Gastrocnemius medialis (tissue), 4 donors: ENCODE results near the gene CLEC4F.

ENCODE experiments used
- CTCF ChIP-seq, 5 experiments: fragments of 450-650 bp in 3 of 5; fragments of 200-600 bp in 2 of 5; sonication (generic) in 2 of 5; IDR thresholded peaks in 4 of 5; conservative IDR thresholded peaks in 1 of 5; 1 replicate in 4 of 5; 2 replicates in 1 of 5; pipeline ENCODE4 v1.5.1; 2016 to 2019; ENCODE audit warnings: antibody characterized with exemption in 5 of 5, mild to moderate bottlenecking in 3 of 5, moderate library complexity in 3 of 5
- POLR2A ChIP-seq, 2 donors: fragments of 450-650 bp; IDR thresholded peaks; one replicate each; pipeline ENCODE4 v1.6.1; 2017; ENCODE audit warnings: antibody characterized with exemption in 2 of 2, mild to moderate bottlenecking in 2 of 2, moderate library complexity in 2 of 2

GRCh38 chr2:70816726-70817125 is 3.7 kb downstream of the CLEC4F start:
- TF ChIP-seq CTCF (IDR thresholded peaks at IDR 0.05 in 4 of 5, conservative IDR thresholded peaks at IDR 0.05 in 1 of 5) = no peak
- no peak for TF ChIP-seq POLR2A (IDR thresholded peaks at IDR 0.05)
